ENCODE measurements around the gene OR2D3.
"Not testable (repeated sequence)": the region's sequence is repeated elsewhere in the genome, so short reads cannot be mapped to it uniquely, and the experiment has no call there.

Gene OR2D3

GRCh38 chr11:6920702-6921101 is at the start of gene OR2D3:
OR2D3 (plus strand) TSS chr11:6921002; CDS start chr11:6921002, 0 bp downstream.
- in situ Hi-C loops (cut with MboI; ENCODE audit: low sequenced_read_pairs) = no loop called here

- in situ Hi-C loops (cut with MboI; ENCODE audit: low sequenced_read_pairs) = no loop called here
Observed at GRCh38 chr11:6871278-6871677, 49.5 kb upstream of the OR2D3 start.

- in situ Hi-C loops (cut with MboI; ENCODE audit: low sequenced_read_pairs) = no loop called here
Observed at GRCh38 chr11:6875761-6876160, 45.0 kb upstream of the OR2D3 start.

- in situ Hi-C loops (cut with MboI; ENCODE audit: low sequenced_read_pairs) = no loop called here
Observed at GRCh38 chr11:6876325-6876724, 44.5 kb upstream of the OR2D3 start, which contains the start of gene OR10A4. OR10A4 (plus strand) TSS chr11:6876625; CDS start chr11:6876648, 23 bp downstream.

GRCh38 chr11:6876914-6877313 is 43.9 kb upstream of the OR2D3 start:
- in situ Hi-C loops (cut with MboI; ENCODE audit: low sequenced_read_pairs) = no loop called here

- in situ Hi-C loops (cut with MboI; ENCODE audit: low sequenced_read_pairs) = no loop called here
Observed at GRCh38 chr11:6882751-6883150, 38.1 kb upstream of the OR2D3 start.

- in situ Hi-C loops (cut with MboI; ENCODE audit: low sequenced_read_pairs) = not testable (repeated sequence)
Observed at GRCh38 chr11:6887711-6888110, 33.1 kb upstream of the OR2D3 start.

- in situ Hi-C loops (cut with MboI; ENCODE audit: low sequenced_read_pairs) = no loop called here
Observed at GRCh38 chr11:6888830-6889229, 32.0 kb upstream of the OR2D3 start.

GRCh38 chr11:6889835-6890234 is 31.0 kb upstream of the OR2D3 start:
- in situ Hi-C loops (cut with MboI; ENCODE audit: low sequenced_read_pairs) = no loop called here

GRCh38 chr11:6892400-6892799 is 28.4 kb upstream of the OR2D3 start, which contains the start of gene OR2D2:
OR2D2 (minus strand) TSS chr11:6892500; CDS start chr11:6892500, 0 bp downstream.
- in situ Hi-C loops (cut with MboI; ENCODE audit: low sequenced_read_pairs) = no loop called here

- in situ Hi-C loops (cut with MboI; ENCODE audit: low sequenced_read_pairs) = no loop called here
Observed at GRCh38 chr11:6894097-6894496, 26.7 kb upstream of the OR2D3 start.

- in situ Hi-C loops (cut with MboI; ENCODE audit: low sequenced_read_pairs) = no loop called here
Observed at GRCh38 chr11:6895010-6895409, 25.8 kb upstream of the OR2D3 start.

GRCh38 chr11:6898911-6899310 is 21.9 kb upstream of the OR2D3 start:
- in situ Hi-C loops (cut with MboI; ENCODE audit: low sequenced_read_pairs) = no loop called here

GRCh38 chr11:6900327-6900999 is 20.3 kb upstream of the OR2D3 start:
- in situ Hi-C loops (cut with MboI; ENCODE audit: low sequenced_read_pairs) = no loop called here

GRCh38 chr11:6904804-6905203 is 16.0 kb upstream of the OR2D3 start:
- in situ Hi-C loops (cut with MboI; ENCODE audit: low sequenced_read_pairs) = not testable (repeated sequence)

GRCh38 chr11:6911378-6911777 is 9.4 kb upstream of the OR2D3 start:
- in situ Hi-C loops (cut with MboI; ENCODE audit: low sequenced_read_pairs) = no loop called here

- in situ Hi-C loops (cut with MboI; ENCODE audit: low sequenced_read_pairs) = no loop called here
Observed at GRCh38 chr11:6911948-6912347, 8.9 kb upstream of the OR2D3 start.

- in situ Hi-C loops (cut with MboI; ENCODE audit: low sequenced_read_pairs) = no loop called here
Observed at GRCh38 chr11:6919698-6920097, 1.1 kb upstream of the OR2D3 start.

- in situ Hi-C loops (cut with MboI; ENCODE audit: low sequenced_read_pairs) = no loop called here
Observed at GRCh38 chr11:6925007-6925577, 4.3 kb downstream of the OR2D3 start.

GRCh38 chr11:6925636-6926207 is 4.9 kb downstream of the OR2D3 start:
- in situ Hi-C loops (cut with MboI; ENCODE audit: low sequenced_read_pairs) = no loop called here

GRCh38 chr11:6926208-6927029 is 5.6 kb downstream of the OR2D3 start, which contains the start of gene ZNF215:
ZNF215 (plus strand) TSS chr11:6926426; CDS start chr11:6932273, 5,847 bp downstream.
- in situ Hi-C loops (cut with MboI; ENCODE audit: low sequenced_read_pairs) = no loop called here

Data from HL-60/S4 (cell line).